DND-41 (cell line): ENCODE results near the gene NDUFC2.

Source experiments
- EZH2 ChIP-seq: IDR thresholded peaks from 3 replicates; pipeline ENCODE4 v1.6.1; 2012; ENCODE audit warnings: borderline replicate concordance, low read depth, mild to moderate bottlenecking, moderate library complexity, low read length, inconsistent platforms; ENCODE audit not compliant: severe bottlenecking
- TF ChIP-seq, protein P1 (sequence below): IDR thresholded peaks from 2 replicates; pipeline ENCODE4 v1.5.1; 2012; ENCODE audit warnings: borderline replicate concordance, low read length, moderate library complexity, mild to moderate bottlenecking; ENCODE audit not compliant: poor library complexity, severe bottlenecking; ENCODE audit errors: extremely low read depth

DNA sequence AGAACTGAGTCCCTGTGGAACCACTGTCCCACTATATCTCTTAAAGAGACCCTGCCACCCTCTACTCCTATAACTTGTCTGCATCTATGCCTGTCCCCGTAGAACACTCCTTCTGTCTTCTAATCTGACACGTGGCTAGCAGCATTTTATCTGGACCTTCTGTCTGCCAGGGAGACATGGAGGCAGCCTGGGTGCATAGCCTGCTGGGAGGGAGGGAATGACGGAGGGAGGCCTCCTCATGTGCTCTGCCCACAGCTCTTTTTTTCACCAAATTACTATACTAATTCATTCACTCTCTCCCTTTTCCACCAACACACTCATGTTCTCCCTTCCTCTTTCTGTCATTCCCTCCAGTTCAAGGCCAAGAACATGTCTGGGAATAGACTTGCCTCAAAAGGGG lies 23.6 kb downstream of the NDUFC2 start:
- TF ChIP-seq, protein P1, sequence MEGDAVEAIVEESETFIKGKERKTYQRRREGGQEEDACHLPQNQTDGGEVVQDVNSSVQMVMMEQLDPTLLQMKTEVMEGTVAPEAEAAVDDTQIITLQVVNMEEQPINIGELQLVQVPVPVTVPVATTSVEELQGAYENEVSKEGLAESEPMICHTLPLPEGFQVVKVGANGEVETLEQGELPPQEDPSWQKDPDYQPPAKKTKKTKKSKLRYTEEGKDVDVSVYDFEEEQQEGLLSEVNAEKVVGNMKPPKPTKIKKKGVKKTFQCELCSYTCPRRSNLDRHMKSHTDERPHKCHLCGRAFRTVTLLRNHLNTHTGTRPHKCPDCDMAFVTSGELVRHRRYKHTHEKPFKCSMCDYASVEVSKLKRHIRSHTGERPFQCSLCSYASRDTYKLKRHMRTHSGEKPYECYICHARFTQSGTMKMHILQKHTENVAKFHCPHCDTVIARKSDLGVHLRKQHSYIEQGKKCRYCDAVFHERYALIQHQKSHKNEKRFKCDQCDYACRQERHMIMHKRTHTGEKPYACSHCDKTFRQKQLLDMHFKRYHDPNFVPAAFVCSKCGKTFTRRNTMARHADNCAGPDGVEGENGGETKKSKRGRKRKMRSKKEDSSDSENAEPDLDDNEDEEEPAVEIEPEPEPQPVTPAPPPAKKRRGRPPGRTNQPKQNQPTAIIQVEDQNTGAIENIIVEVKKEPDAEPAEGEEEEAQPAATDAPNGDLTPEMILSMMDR: no peak
- no peak for TF ChIP-seq EZH2
